Measurements from ENCODE around the gene PLPPR1. TPM values are rescaled to one million over a fixed set of nuclear protein-coding genes. Genes with fewer than 3 reads are reported as not detected.

Gene PLPPR1
- total and polyA plus RNA-seq, 2 donors (not counting 1 experiment from before 2014, with no cell fraction given): not detected

- Histone ChIP-seq H4K20me1 (ENCODE audit: control insufficient read depth, extremely low read depth, insufficient read depth, low read length) (no peaks in the 10 kb centered on the region), H3K4me2 (ENCODE audit: extremely low read depth, insufficient read depth, low read length) (no peak overlapping the region), H2AFZ (ENCODE audit: low read length) (no peak overlapping the region), H3K27ac (ENCODE audit: insufficient read depth, low read length) (no peak overlapping the region), H3K4me1 (ENCODE audit: control insufficient read depth, extremely low read depth, insufficient read depth, low read length) (no peaks in the 10 kb centered on the region), H3K79me2 (ENCODE audit: control insufficient read depth, insufficient read depth, low read length) (no peaks in the 10 kb centered on the region), H3K9me3 (ENCODE audit: control insufficient read depth, insufficient read depth, low read depth, low read length) (no peaks in the 10 kb centered on the region), H3K36me3 (ENCODE audit: control insufficient read depth, insufficient read depth, low read length) (no peaks in the 10 kb centered on the region), H3K9ac (ENCODE audit: insufficient read depth, low read length) (no peak overlapping the region), H3K4me3 (replicated peaks in 1 of 4; ENCODE audit: control extremely low read depth in 1 of 4, insufficient read depth in 1 of 4, low read depth in 3 of 4, low read length in 4 of 4) (no peak overlapping the region), H3K27me3 (ENCODE audit: control insufficient read depth, insufficient read depth, low read length) (no peaks in the 10 kb centered on the region)
- TF ChIP-seq CTCF (conservative IDR thresholded peaks at IDR 0.05 in 1 of 2, IDR thresholded peaks at IDR 0.05 in 1 of 2; ENCODE audit: low read depth in 1 of 2, low read length in 2 of 2): no peak
- no peak for TF ChIP-seq EZH2 (IDR thresholded peaks at IDR 0.05; ENCODE audit: low read length, missing control alignments)
- DNase-seq (ENCODE audit: low read depth in 2 of 2): no peak
Measured at GRCh38 chr9:101312661-101313060, 284.1 kb downstream of the PLPPR1 start.

- H3K36me3 ChIP-seq (ENCODE audit: control insufficient read depth, insufficient read depth, low read length): no peaks in the 10 kb centered on the region
Measured at GRCh38 chr9:101315112-101315450, 286.6 kb downstream of the PLPPR1 start.

GRCh38 chr9:101317735-101318134 is 289.2 kb downstream of the PLPPR1 start:
- Histone ChIP-seq H3K36me3 (ENCODE audit: control insufficient read depth, insufficient read depth, low read length) (no peaks in the 10 kb centered on the region), H3K4me2 (ENCODE audit: extremely low read depth, insufficient read depth, low read length) (no peak overlapping the region), H3K27me3 (ENCODE audit: control insufficient read depth, insufficient read depth, low read length) (no peaks in the 10 kb centered on the region), H3K4me1 (ENCODE audit: control insufficient read depth, extremely low read depth, insufficient read depth, low read length) (no peaks in the 10 kb centered on the region), H3K9me3 (ENCODE audit: control insufficient read depth, insufficient read depth, low read depth, low read length) (no peaks in the 10 kb centered on the region), H3K9ac (ENCODE audit: insufficient read depth, low read length) (no peak overlapping the region), H3K79me2 (ENCODE audit: control insufficient read depth, insufficient read depth, low read length) (no peaks in the 10 kb centered on the region), H3K27ac (ENCODE audit: insufficient read depth, low read length) (no peak overlapping the region), H4K20me1 (ENCODE audit: control insufficient read depth, extremely low read depth, insufficient read depth, low read length) (no peaks in the 10 kb centered on the region), H3K4me3 (replicated peaks in 1 of 4; ENCODE audit: control extremely low read depth in 1 of 4, insufficient read depth in 1 of 4, low read depth in 3 of 4, low read length in 4 of 4) (no peak overlapping the region), H2AFZ (ENCODE audit: low read length) (no peak overlapping the region)
- TF ChIP-seq CTCF (conservative IDR thresholded peaks at IDR 0.05 in 1 of 2, IDR thresholded peaks at IDR 0.05 in 1 of 2; ENCODE audit: low read depth in 1 of 2, low read length in 2 of 2): no peak
- TF ChIP-seq EZH2 (IDR thresholded peaks at IDR 0.05; ENCODE audit: low read length, missing control alignments): no peak
- no peak for DNase-seq (ENCODE audit: low read depth in 2 of 2)

More at GRCh38 chr9:101315112-101315450, 286.6 kb downstream of the PLPPR1 start:
- H2AFZ ChIP-seq (ENCODE audit: low read length): no peak overlapping the region
- no peaks in the 10 kb centered on the region for H3K79me2 ChIP-seq (ENCODE audit: control insufficient read depth, insufficient read depth, low read length)
- H3K4me2 ChIP-seq (ENCODE audit: extremely low read depth, insufficient read depth, low read length): no peak overlapping the region
- TF ChIP-seq EZH2 (IDR thresholded peaks at IDR 0.05; ENCODE audit: low read length, missing control alignments) (no peak), CTCF (conservative IDR thresholded peaks at IDR 0.05 in 1 of 2, IDR thresholded peaks at IDR 0.05 in 1 of 2; ENCODE audit: low read depth in 1 of 2, low read length in 2 of 2) (no peak)
- H3K4me3 ChIP-seq (replicated peaks in 1 of 4; ENCODE audit: control extremely low read depth in 1 of 4, insufficient read depth in 1 of 4, low read depth in 3 of 4, low read length in 4 of 4): no peak overlapping the region
- DNase-seq (ENCODE audit: low read depth in 2 of 2): no peak
- no peaks in the 10 kb centered on the region for H3K9me3 ChIP-seq (ENCODE audit: control insufficient read depth, insufficient read depth, low read depth, low read length)
- no peak overlapping the region for H3K9ac ChIP-seq (ENCODE audit: insufficient read depth, low read length)
- no peaks in the 10 kb centered on the region for H3K27me3 ChIP-seq (ENCODE audit: control insufficient read depth, insufficient read depth, low read length)
- H4K20me1 ChIP-seq (ENCODE audit: control insufficient read depth, extremely low read depth, insufficient read depth, low read length): no peaks in the 10 kb centered on the region
- no peak overlapping the region for H3K27ac ChIP-seq (ENCODE audit: insufficient read depth, low read length)
- H3K4me1 ChIP-seq (ENCODE audit: control insufficient read depth, extremely low read depth, insufficient read depth, low read length): no peaks in the 10 kb centered on the region
